ENCODE data around the gene PCF11.

DNA sequence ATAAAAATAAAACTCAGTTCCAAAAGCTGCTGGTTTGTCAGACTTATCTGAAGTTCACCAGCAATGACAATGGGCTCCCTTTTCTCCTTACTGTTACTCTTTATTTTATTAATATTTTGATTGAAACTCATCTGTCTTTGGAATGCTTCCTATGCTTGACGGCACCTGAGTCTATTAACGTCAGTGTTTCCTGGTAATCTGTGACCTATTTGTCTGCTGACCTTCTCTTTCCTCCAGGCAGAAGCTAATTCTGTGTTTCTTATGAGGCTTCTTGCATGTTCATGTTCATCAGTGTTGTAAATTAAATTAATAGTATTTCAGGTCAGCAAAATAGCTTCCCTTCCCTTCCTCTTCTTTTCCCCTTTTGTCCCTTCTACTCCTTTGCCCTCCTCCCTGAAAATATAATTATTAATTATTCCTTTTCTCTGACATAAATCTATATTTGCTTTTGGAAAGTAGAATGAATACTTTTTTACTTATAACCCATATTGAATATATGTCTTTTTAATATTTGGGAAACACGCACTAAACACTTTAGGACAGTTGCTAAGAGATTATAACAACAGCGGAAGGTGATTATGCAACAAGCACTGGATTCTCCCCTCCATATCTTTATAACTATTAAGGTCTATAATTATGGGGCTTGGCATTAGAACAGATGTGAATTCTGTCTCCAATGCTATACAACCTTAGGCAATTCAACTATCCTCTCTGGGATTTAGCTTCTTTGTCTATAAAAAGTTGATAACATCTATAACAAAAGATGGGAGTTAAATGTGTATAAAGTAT is 32.1 kb upstream of the PCF11 start:
- TF ChIP-seq, protein P1, sequence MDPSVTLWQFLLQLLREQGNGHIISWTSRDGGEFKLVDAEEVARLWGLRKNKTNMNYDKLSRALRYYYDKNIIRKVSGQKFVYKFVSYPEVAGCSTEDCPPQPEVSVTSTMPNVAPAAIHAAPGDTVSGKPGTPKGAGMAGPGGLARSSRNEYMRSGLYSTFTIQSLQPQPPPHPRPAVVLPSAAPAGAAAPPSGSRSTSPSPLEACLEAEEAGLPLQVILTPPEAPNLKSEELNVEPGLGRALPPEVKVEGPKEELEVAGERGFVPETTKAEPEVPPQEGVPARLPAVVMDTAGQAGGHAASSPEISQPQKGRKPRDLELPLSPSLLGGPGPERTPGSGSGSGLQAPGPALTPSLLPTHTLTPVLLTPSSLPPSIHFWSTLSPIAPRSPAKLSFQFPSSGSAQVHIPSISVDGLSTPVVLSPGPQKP (IDR thresholded peaks at IDR 0.05; ENCODE audit: low read depth, low read length): no peak
- TF ChIP-seq EP300 (IDR thresholded peaks at IDR 0.05) (no peak), KDM1A (IDR thresholded peaks at IDR 0.05; ENCODE audit: low read depth) (no peak), CEBPB (IDR thresholded peaks at IDR 0.05) (no peak), POLR2A (IDR thresholded peaks at IDR 0.05; ENCODE audit: low read length) (no peak), MAZ (IDR thresholded peaks at IDR 0.05; ENCODE audit: borderline replicate concordance, low read depth, low read length) (no peak), MAFK (IDR thresholded peaks at IDR 0.05; ENCODE audit: partially characterized antibody) (no peak)
- TF ChIP-seq, protein P2, sequence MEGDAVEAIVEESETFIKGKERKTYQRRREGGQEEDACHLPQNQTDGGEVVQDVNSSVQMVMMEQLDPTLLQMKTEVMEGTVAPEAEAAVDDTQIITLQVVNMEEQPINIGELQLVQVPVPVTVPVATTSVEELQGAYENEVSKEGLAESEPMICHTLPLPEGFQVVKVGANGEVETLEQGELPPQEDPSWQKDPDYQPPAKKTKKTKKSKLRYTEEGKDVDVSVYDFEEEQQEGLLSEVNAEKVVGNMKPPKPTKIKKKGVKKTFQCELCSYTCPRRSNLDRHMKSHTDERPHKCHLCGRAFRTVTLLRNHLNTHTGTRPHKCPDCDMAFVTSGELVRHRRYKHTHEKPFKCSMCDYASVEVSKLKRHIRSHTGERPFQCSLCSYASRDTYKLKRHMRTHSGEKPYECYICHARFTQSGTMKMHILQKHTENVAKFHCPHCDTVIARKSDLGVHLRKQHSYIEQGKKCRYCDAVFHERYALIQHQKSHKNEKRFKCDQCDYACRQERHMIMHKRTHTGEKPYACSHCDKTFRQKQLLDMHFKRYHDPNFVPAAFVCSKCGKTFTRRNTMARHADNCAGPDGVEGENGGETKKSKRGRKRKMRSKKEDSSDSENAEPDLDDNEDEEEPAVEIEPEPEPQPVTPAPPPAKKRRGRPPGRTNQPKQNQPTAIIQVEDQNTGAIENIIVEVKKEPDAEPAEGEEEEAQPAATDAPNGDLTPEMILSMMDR (IDR thresholded peaks at IDR 0.05): no peak
- TF ChIP-seq, protein P3, sequence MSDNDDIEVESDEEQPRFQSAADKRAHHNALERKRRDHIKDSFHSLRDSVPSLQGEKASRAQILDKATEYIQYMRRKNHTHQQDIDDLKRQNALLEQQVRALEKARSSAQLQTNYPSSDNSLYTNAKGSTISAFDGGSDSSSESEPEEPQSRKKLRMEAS (IDR thresholded peaks at IDR 0.05): no peak
- TF ChIP-seq, protein P4, sequence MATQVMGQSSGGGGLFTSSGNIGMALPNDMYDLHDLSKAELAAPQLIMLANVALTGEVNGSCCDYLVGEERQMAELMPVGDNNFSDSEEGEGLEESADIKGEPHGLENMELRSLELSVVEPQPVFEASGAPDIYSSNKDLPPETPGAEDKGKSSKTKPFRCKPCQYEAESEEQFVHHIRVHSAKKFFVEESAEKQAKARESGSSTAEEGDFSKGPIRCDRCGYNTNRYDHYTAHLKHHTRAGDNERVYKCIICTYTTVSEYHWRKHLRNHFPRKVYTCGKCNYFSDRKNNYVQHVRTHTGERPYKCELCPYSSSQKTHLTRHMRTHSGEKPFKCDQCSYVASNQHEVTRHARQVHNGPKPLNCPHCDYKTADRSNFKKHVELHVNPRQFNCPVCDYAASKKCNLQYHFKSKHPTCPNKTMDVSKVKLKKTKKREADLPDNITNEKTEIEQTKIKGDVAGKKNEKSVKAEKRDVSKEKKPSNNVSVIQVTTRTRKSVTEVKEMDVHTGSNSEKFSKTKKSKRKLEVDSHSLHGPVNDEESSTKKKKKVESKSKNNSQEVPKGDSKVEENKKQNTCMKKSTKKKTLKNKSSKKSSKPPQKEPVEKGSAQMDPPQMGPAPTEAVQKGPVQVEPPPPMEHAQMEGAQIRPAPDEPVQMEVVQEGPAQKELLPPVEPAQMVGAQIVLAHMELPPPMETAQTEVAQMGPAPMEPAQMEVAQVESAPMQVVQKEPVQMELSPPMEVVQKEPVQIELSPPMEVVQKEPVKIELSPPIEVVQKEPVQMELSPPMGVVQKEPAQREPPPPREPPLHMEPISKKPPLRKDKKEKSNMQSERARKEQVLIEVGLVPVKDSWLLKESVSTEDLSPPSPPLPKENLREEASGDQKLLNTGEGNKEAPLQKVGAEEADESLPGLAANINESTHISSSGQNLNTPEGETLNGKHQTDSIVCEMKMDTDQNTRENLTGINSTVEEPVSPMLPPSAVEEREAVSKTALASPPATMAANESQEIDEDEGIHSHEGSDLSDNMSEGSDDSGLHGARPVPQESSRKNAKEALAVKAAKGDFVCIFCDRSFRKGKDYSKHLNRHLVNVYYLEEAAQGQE (IDR thresholded peaks at IDR 0.05): no peak
